GM12872 (cell line): ENCODE measurements around the gene SNHG17.

ENCODE experiments used
- CTCF ChIP-seq: IDR thresholded peaks from 3 replicates; pipeline ENCODE4 v1.5.1; 2011; ENCODE audit warnings: low read depth, mild to moderate bottlenecking, low read length, moderate library complexity; ENCODE audit not compliant: insufficient read depth

SNHG17 gene

GRCh38 chr20:38404016-38404415 is 31.1 kb downstream of the SNHG17 start:
- no peak for TF ChIP-seq CTCF

- no peak for TF ChIP-seq CTCF
Measured at GRCh38 chr20:38402816-38403215, 32.3 kb downstream of the SNHG17 start.

- no peak for TF ChIP-seq CTCF
Measured at GRCh38 chr20:38402089-38402488, 33.0 kb downstream of the SNHG17 start.

- TF ChIP-seq CTCF, result no peak
Measured at GRCh38 chr20:38395165-38395564, 40.0 kb downstream of the SNHG17 start.

- no peak for TF ChIP-seq CTCF
Measured at GRCh38 chr20:38393259-38393658, 41.9 kb downstream of the SNHG17 start.

- TF ChIP-seq CTCF, result no peak
Measured at GRCh38 chr20:38392356-38392755, 42.8 kb downstream of the SNHG17 start.

- no peak for TF ChIP-seq CTCF
Measured at GRCh38 chr20:38387953-38388352, 47.2 kb downstream of the SNHG17 start.

GRCh38 chr20:38386851-38387250 is 48.3 kb downstream of the SNHG17 start:
- no peak for TF ChIP-seq CTCF
